Endothelial cell of umbilical vein (primary cell): ENCODE results near the gene AKT1. TPM values are rescaled to one million over a fixed set of nuclear protein-coding genes. Genes with fewer than 3 reads are reported as not detected.
A peak's percentile ranks its signal among the peaks of the same experiment; 100 is the strongest.

Source experiments
- BruUV-seq: library from RNA; stranded (reverse); fragments of 400-500 nt; replicated peaks from 2 replicates; lab custom pipeline; 2021; lab: Mats Ljungman, UMichigan
- CTCF ChIA-PET: fragments of 300-600, 350-600 bp; sonication (Branson Sonifier 250); formaldehyde crosslinking; loops from one replicate; lab custom pipeline; 2021; ENCODE audit warnings: antibody characterized with exemption, inconsistent platforms; lab: Charles Lee
- POLR2A ChIA-PET: fragments of 300-600, 350-600 bp; sonication (Branson Sonifier 250); formaldehyde crosslinking; loops from one replicate; lab custom pipeline; 2021; ENCODE audit warnings: antibody characterized with exemption, inconsistent platforms; lab: Charles Lee
- DNase-seq: peaks from one replicate; pipeline ENCODE4 v3.0.0-alpha.2; 2011; ENCODE audit warnings: low read depth, low spot score
- FAIRE-seq: peaks from 2 replicates; lab custom pipeline; 2011; peaks lifted over from hg19 to GRCh38; lab: Jason Lieb, UNC
- H2AFZ ChIP-seq: 2 replicates; pipeline ENCODE4 v1.6.0; 2012; ENCODE audit warnings: low read depth, low read length, control low read depth, inconsistent platforms
- H3K27ac ChIP-seq: 2 replicates; pipeline ENCODE4 v1.5.1; 2011; ENCODE audit warnings: low read depth, mild to moderate bottlenecking, control low read depth, low read length, moderate library complexity; ENCODE audit not compliant: insufficient read depth
- H3K27me3 ChIP-seq, 2 experiments: 2 replicates each; pipeline versions ENCODE4 v1.6.0 to v1.6.1; 2011; ENCODE audit warnings: low read length in 2 of 2, mixed read lengths in 1 of 2; ENCODE audit not compliant: control insufficient read depth in 2 of 2, insufficient read depth in 2 of 2
- H3K36me3 ChIP-seq, 2 experiments: 2 replicates in 1 of 2; 3 replicates in 1 of 2; pipeline ENCODE4 v1.5.1; 2011; ENCODE audit warnings: low read length in 2 of 2, mild to moderate bottlenecking in 1 of 2, moderate library complexity in 1 of 2; ENCODE audit not compliant: control insufficient read depth in 2 of 2, insufficient read depth in 2 of 2; ENCODE audit errors: extremely low read depth in 1 of 2
- H3K4me1 ChIP-seq: 3 replicates; pipeline ENCODE4 v1.5.1; 2011; ENCODE audit warnings: mild to moderate bottlenecking, low read length; ENCODE audit not compliant: control insufficient read depth, insufficient read depth; ENCODE audit errors: extremely low read depth
- H3K4me2 ChIP-seq: 2 replicates; pipeline ENCODE4 v1.6.1; 2011; ENCODE audit warnings: low read length, control low read depth, mixed read lengths; ENCODE audit not compliant: insufficient read depth
- H3K4me3 ChIP-seq, 3 experiments: fragments of 200-600 bp in 1 of 3; sonication (generic), shearing (Covaris generic) in 1 of 3; replicated peaks in 1 of 3; 2 replicates each; pipeline ENCODE4 v1.5.1; 2011 to 2016; ENCODE audit warnings: control low read depth in 3 of 3, low read length in 3 of 3, mild to moderate bottlenecking in 2 of 3, inconsistent platforms in 1 of 3, low read depth in 1 of 3, moderate library complexity in 1 of 3; ENCODE audit not compliant: insufficient read depth in 1 of 3
- H3K79me2 ChIP-seq: 2 replicates; pipeline ENCODE4 v1.6.0; 2012; ENCODE audit warnings: low read length, inconsistent platforms; ENCODE audit not compliant: control insufficient read depth, insufficient read depth
- H3K9ac ChIP-seq: replicated peaks from 2 replicates; pipeline ENCODE3; 2011; ENCODE audit warnings: low read length, control low read depth; ENCODE audit not compliant: insufficient read depth; ENCODE audit errors: extremely low read depth
- H3K9me1 ChIP-seq: replicated peaks from 3 replicates; pipeline ENCODE4 v1.6.0; 2011; ENCODE audit warnings: mild to moderate bottlenecking, low read length; ENCODE audit not compliant: control insufficient read depth, insufficient read depth; ENCODE audit errors: extremely low read depth
- H3K9me3 ChIP-seq: replicated peaks from 2 replicates; pipeline ENCODE4 v1.5.1; 2012; ENCODE audit warnings: low read length, inconsistent platforms; ENCODE audit not compliant: control insufficient read depth, insufficient read depth
- H4K20me1 ChIP-seq: replicated peaks from 2 replicates; pipeline ENCODE3; 2011; ENCODE audit warnings: mild to moderate bottlenecking, low read length; ENCODE audit not compliant: control insufficient read depth, insufficient read depth; ENCODE audit errors: extremely low read depth
- EZH2 ChIP-seq: IDR thresholded peaks from 2 replicates; pipeline ENCODE4 v1.6.1; 2012; ENCODE audit warnings: borderline replicate concordance, low read depth, mild to moderate bottlenecking, moderate library complexity, low read length, inconsistent platforms; ENCODE audit not compliant: severe bottlenecking
- FOS ChIP-seq: IDR thresholded peaks from 2 replicates; pipeline ENCODE4 v1.6.1; 2011; ENCODE audit warnings: mild to moderate bottlenecking, low read length, moderate library complexity, borderline replicate concordance; ENCODE audit not compliant: insufficient read depth
- MAX ChIP-seq: IDR thresholded peaks from 2 replicates; pipeline ENCODE4 v1.6.1; 2011; ENCODE audit not compliant: insufficient read depth, insufficient read length
- MYC ChIP-seq: IDR thresholded peaks from one replicate; pipeline ENCODE4 v1.6.1; 2011; ENCODE audit warnings: mild to moderate bottlenecking, low read depth, low read length
- POLR2A ChIP-seq: IDR thresholded peaks from 2 replicates; pipeline ENCODE4 v1.6.1; 2012; ENCODE audit warnings: low read depth, mild to moderate bottlenecking, control low read depth, low read length
- POLR2AphosphoS5 ChIP-seq: IDR thresholded peaks from 2 replicates; pipeline ENCODE4 v1.6.1; 2012; ENCODE audit warnings: low read depth, mild to moderate bottlenecking, control low read depth, low read length, moderate library complexity; ENCODE audit not compliant: insufficient read depth
- dilution Hi-C: fragments of 300-500 bp; cut with MboI; formaldehyde crosslinking; loops from one replicate; pipeline ENCODE4 v1.15.0; 2019; ENCODE audit warnings: low sequenced_read_pairs; ENCODE audit not compliant: extremely low pct_ligation_motif_present
- intact Hi-C: fragments of 100-400 bp; cut with micrococcal nuclease; formaldehyde crosslinking; loops from one replicate; pipeline ENCODE4 v1.10.0; 2022
- polyA plus RNA-seq, 4 experiments: library from polyadenylated mRNA; depleted of rRNA in 3 of 4; stranded (reverse) in 3 of 4; unstranded in 1 of 4; fragments of >200 nt; gene quantifications; 2 replicates each; pipeline versions ENCODE4 v1.2.1 to v1.2.3, GENCODE V29; 2011 to 2012; ENCODE audit warnings: missing spikeins in 1 of 4
- total RNA-seq: library from RNA; stranded (reverse); gene quantifications from 2 replicates; pipeline ENCODE4 v1.2.3, GENCODE V29; 2021
- TF ChIP-seq, protein P1 (sequence below), 2 donors: IDR thresholded peaks; 1 replicate in 1 of 2; 2 replicates in 1 of 2; pipeline ENCODE4 v1.5.1; 2011; ENCODE audit warnings: low read length in 2 of 2, mild to moderate bottlenecking in 2 of 2, moderate library complexity in 2 of 2, control low read depth in 1 of 2, inconsistent platforms in 1 of 2, low read depth in 1 of 2; ENCODE audit not compliant: insufficient read depth in 1 of 2; ENCODE audit errors: extremely low read depth in 1 of 2

The AKT1 gene
- total and polyA plus RNA-seq, 2 donors (not counting 3 experiments of a cell fraction or from before 2014, with no cell fraction given) = 177 to 191 TPM

GRCh38 chr14:104726600-104727451 lies 68.7 kb downstream of the AKT1 start:
- no TSS peak for BruUV-seq
- Histone ChIP-seq H2AFZ (no peak overlapping the region), H3K27ac (no peak overlapping the region), H3K9me3 (no peaks in the 10 kb centered on the region), H3K27me3 (no peaks in the 10 kb centered on the region), H4K20me1 (no peaks in the 10 kb centered on the region), H3K36me3 (no peaks in the 10 kb centered on the region), H3K9me1 (no peaks in the 10 kb centered on the region), H3K9ac (no peak overlapping the region), H3K79me2 (no peaks in the 10 kb centered on the region), H3K4me1 (peaks cover 5% of the 10 kb centered on the region), H3K4me2 (no peak overlapping the region), H3K4me3 (no peak overlapping the region)
- FAIRE-seq (no peak), DNase-seq (no peak)
- intact Hi-C loops (no loop called here), dilution Hi-C loops (no loop called here)
- ChIA-PET CTCF (interaction anchor here (2.4 to 3.2 kb wide), 2 partner anchors 9 to 26 kb away, joined by 11 to 17 read pairs; partner anchors contain the start of gene SIVA1), POLR2A (no interaction called here)
- TF ChIP-seq FOS (no peak), POLR2A (no peak), MYC (no peak), EZH2 (no peak), POLR2AphosphoS5 (no peak), MAX (no peak)
- TF ChIP-seq, protein P1, sequence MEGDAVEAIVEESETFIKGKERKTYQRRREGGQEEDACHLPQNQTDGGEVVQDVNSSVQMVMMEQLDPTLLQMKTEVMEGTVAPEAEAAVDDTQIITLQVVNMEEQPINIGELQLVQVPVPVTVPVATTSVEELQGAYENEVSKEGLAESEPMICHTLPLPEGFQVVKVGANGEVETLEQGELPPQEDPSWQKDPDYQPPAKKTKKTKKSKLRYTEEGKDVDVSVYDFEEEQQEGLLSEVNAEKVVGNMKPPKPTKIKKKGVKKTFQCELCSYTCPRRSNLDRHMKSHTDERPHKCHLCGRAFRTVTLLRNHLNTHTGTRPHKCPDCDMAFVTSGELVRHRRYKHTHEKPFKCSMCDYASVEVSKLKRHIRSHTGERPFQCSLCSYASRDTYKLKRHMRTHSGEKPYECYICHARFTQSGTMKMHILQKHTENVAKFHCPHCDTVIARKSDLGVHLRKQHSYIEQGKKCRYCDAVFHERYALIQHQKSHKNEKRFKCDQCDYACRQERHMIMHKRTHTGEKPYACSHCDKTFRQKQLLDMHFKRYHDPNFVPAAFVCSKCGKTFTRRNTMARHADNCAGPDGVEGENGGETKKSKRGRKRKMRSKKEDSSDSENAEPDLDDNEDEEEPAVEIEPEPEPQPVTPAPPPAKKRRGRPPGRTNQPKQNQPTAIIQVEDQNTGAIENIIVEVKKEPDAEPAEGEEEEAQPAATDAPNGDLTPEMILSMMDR (IDR thresholded peaks at IDR 0.05; ENCODE audit: extremely low read depth in 1 of 2, insufficient read depth in 1 of 2, low read depth in 1 of 2, low read length in 2 of 2) = peak; percentile 18 to 29
